ENCODE results near the gene HNRNPD. TPM values are rescaled to one million over a fixed set of nuclear protein-coding genes. Genes with fewer than 3 reads are reported as not detected.

The HNRNPD gene
- total RNA-seq (2016; rRNA removed; fragmentation: Illumina TruSeq; extraction: Trizol) (64.0 and 156 TPM in 2 replicates), polyA plus RNA-seq (2011; rRNA removed) (54.1 and 69.7 TPM in 2 replicates), polyA minus RNA-seq (2011; rRNA and poly(A)+ RNA removed; ENCODE audit: low replicate concordance) (13.6 and 19.8 TPM in 2 replicates), Bru-seq, nascent RNA (percentile 99 among the genes with signal in this experiment), BruChase-seq, experiment 1, labeled RNA remaining after a 6-hour chase (percentile 98 among the genes with signal in this experiment), BruChase-seq, experiment 2, labeled RNA remaining after a 2-hour chase (percentile 98 among the genes with signal in this experiment)
- total RNA-seq (2016; cell fraction: cytosol; rRNA removed; fragmentation: Illumina TruSeq; extraction: Trizol; ENCODE audit: low read depth) = 12.3 and 15.1 TPM in 2 replicates
- total RNA-seq (2016; cell fraction: insoluble cytoplasmic fraction; rRNA removed; fragmentation: Illumina TruSeq; extraction: Trizol) = 61.5 and 145 TPM in 2 replicates
- total RNA-seq (2016; cell fraction: membrane; rRNA removed; fragmentation: Illumina TruSeq; extraction: Trizol) = 46.1 and 47.0 TPM in 2 replicates
- total RNA-seq (2016; cell fraction: nucleus; rRNA removed; fragmentation: Illumina TruSeq; extraction: Trizol) = 110 and 134 TPM in 2 replicates
- polyA plus RNA-seq (2011; cell fraction: cytosol; rRNA removed) = 21.8 and 23.3 TPM in 2 replicates
- polyA plus RNA-seq (2011; cell fraction: nucleus; rRNA removed) = 176 and 244 TPM in 2 replicates
- polyA plus RNA-seq (2012) = 157 and 239 TPM in 2 replicates
- polyA plus RNA-seq (2016; cell fraction: cytosol; fragmentation: Illumina TruSeq; extraction: Trizol; ENCODE audit: low read depth) = 53.9 and 55.1 TPM in 2 replicates
- polyA plus RNA-seq (2016; cell fraction: insoluble cytoplasmic fraction; fragmentation: Illumina TruSeq; extraction: Trizol; ENCODE audit: low read depth) = 522 and 595 TPM in 2 replicates
- polyA plus RNA-seq (2016; cell fraction: membrane; fragmentation: Illumina TruSeq; extraction: Trizol; ENCODE audit: low read depth) = 102 and 109 TPM in 2 replicates
- polyA plus RNA-seq (2016; cell fraction: nucleus; fragmentation: Illumina TruSeq; extraction: Trizol; ENCODE audit: insufficient read depth, low read depth) = 411 and 423 TPM in 2 replicates
- 28.6 and 36.3 TPM in 2 replicates for polyA minus RNA-seq (2011; cell fraction: cytosol; rRNA and poly(A)+ RNA removed)
- 93.0 and 117 TPM in 2 replicates for polyA minus RNA-seq (2011; cell fraction: nucleus; rRNA and poly(A)+ RNA removed)
- long read RNA-seq, experiment 1, partial matches to known transcripts = 22 of 34 reads
- long read RNA-seq, experiment 1, other reads (novel, unspliced or antisense) = 3 of 34 reads
- long read RNA-seq, experiment 2, transcript HNRNPD-203 (8 exons, 1,585 nt) = major isoform, 136 of 555 reads
- long read RNA-seq, experiment 2, transcript HNRNPD-202 (8 exons, 1,667 nt) = minor isoform, 58 of 555 reads
- long read RNA-seq, experiment 2, transcript HNRNPD-201 (9 exons, 3,033 nt) = minor isoform, 129 of 555 reads
- long read RNA-seq, experiment 2, partial matches to known transcripts = 85 of 555 reads
- long read RNA-seq, experiment 2, other reads (novel, unspliced or antisense) = 147 of 555 reads

GRCh38 chr4:82373816-82374625 is at the start of gene HNRNPD:
Gene HNRNPD, minus strand, starts transcription at chr4:82373991. Its CDS starts 313 bp downstream, at chr4:82373678.
- Histone ChIP-seq H3K4me2 (ENCODE audit: low read depth, low read length) (peak within 1 kb of the TSS; percentile 87), H3K27ac (ENCODE audit: extremely low read length, insufficient read depth, low read length) (peak within 1 kb of the TSS; percentile 99), H3K36me3 (replicated peaks in 1 of 2; ENCODE audit: control insufficient read depth in 1 of 2, insufficient read depth in 2 of 2, low read length in 2 of 2) (peaks cover 0 to 9% of the 10 kb centered on the region in 2 experiments; a peak in 3 of 5 replicates), H3K9ac (ENCODE audit: insufficient read depth, low read depth, low read length) (peak within 1 kb of the TSS; percentile 98), H3K4me1 (ENCODE audit: insufficient read depth, low read length) (peaks cover 31% of the 10 kb centered on the region), H2AFZ (ENCODE audit: low read length) (peak within 1 kb of the TSS; percentile 54), H3K27me3 (ENCODE audit: control insufficient read depth in 1 of 2, insufficient read depth in 2 of 2, low read length in 2 of 2) (peaks cover 0 to 3% of the 10 kb centered on the region in 2 experiments; a peak in 1 of 5 replicates), H3K79me2 (ENCODE audit: insufficient read depth, low read length) (peaks cover 61% of the 10 kb centered on the region), H3K4me3 (replicated peaks in 1 of 3; ENCODE audit: insufficient read depth in 1 of 3, low read depth in 2 of 3, low read length in 3 of 3) (peak within 1 kb of the TSS; percentile 89 to 100 (median 98)), H3K9me3 (ENCODE audit: low read length) (no peaks in the 10 kb centered on the region), H4K20me1 (ENCODE audit: insufficient read depth, low read length) (peaks cover 40% of the 10 kb centered on the region)
- intact Hi-C loops (cut with micrococcal nuclease; ENCODE audit: unreplicated experiment) (loop anchor here (1.0 kb wide), 1 partner anchor 55 kb away; no protein-coding TSS in a partner anchor), in situ Hi-C loops (cut with HindIII; ENCODE audit: extremely low pct_ligation_motif_present, low pct_unique_long_range_greater_than_20kb) (no loop called here)
- DNase-seq (ENCODE audit: low spot score) (peak; percentile 99), FAIRE-seq (peak; percentile 95), ATAC-seq (peak; percentile 93)
- CTCF ChIA-PET (ENCODE audit: low intra/inter-chr PET ratio, low total read pairs) = no interaction called here
- BruUV-seq (replicated peaks) = no TSS peak
- POLR2A ChIA-PET = interaction anchor here (0.6 to 1.7 kb wide), 12 partner anchors 10 to 757 kb away, joined by 3 to 52 read pairs (median 4); partner anchors contain the start of genes COPS4 and HNRNPDL
- under 1% methylated on average over 46 of the region's 83 CpGs for WGBS (ENCODE audit: low lambda C conversion rate)
- TF ChIP-seq REPIN1 (CRISPR knock-in tag; IDR thresholded peaks at IDR 0.05; ENCODE audit: borderline replicate concordance, low read depth) (peak; percentile 97), ZNF512B (CRISPR knock-in tag; IDR thresholded peaks at IDR 0.05; ENCODE audit: borderline replicate concordance) (peak; percentile 99), ZNF878 (CRISPR knock-in tag; IDR thresholded peaks at IDR 0.05) (peak; percentile 37; the same call in 1 of the 2 replicates), SMYD3 (CRISPR knock-in tag; IDR thresholded peaks at IDR 0.05) (peak; percentile 70; the same call in 1 of the 2 replicates), AGO2 (optimal IDR thresholded peaks at IDR 0.05; ENCODE audit: low read depth, low read length) (peak; percentile 83), CBFB (CRISPR knock-in tag; IDR thresholded peaks at IDR 0.05) (peak; percentile 90; the same call in 1 of the 2 replicates), ZSCAN22 (CRISPR knock-in tag; IDR thresholded peaks at IDR 0.05) (0 out of 2 replicates have a peak, but pooled peaks have one; percentile 65), SNAPC5 (CRISPR knock-in tag; IDR thresholded peaks at IDR 0.05; ENCODE audit: borderline replicate concordance) (no peak), NR3C1 (CRISPR knock-in tag; IDR thresholded peaks at IDR 0.05) (no peak), JUNB (CRISPR knock-in tag; IDR thresholded peaks at IDR 0.05; ENCODE audit: borderline replicate concordance) (peak; percentile 38; the same call in 1 of the 2 replicates), ZKSCAN8 (CRISPR knock-in tag; IDR thresholded peaks at IDR 0.05; ENCODE audit: borderline replicate concordance) (peak; percentile 48; the same call in 1 of the 2 replicates), ZNF17 (CRISPR knock-in tag; IDR thresholded peaks at IDR 0.05) (no peak), POLR2AphosphoS5 (IDR thresholded peaks at IDR 0.05; ENCODE audit: low read depth, low read length) (peak; percentile 72)

All from HepG2 (cell line).